ENCODE measurements around the gene CAPN15. TPM values are rescaled to one million over a fixed set of nuclear protein-coding genes. Genes with fewer than 3 reads are reported as not detected.

Gene CAPN15
- total RNA-seq, 1 experiment from 2014 or later = 71.1 TPM

DNA sequence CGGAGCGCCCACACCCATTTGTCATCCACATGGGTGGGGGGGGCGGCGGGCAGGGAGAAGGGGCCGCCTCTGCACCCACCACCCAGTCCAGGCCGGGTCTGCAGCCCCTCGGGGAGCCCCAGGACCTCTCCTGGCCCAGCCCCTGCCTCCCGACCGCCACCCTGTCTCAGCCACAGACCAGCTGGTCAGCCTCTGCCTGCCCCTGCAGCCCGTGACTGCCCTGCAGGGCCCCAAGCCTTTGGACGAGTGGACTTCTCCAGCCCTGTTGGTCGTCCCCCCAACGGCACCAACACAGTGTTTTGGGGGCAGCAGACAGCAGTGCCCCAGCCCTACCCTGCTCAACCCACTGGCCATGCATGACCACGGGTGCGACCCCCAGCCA lies 33.9 kb downstream of the CAPN15 start:
- DNase-seq (ENCODE audit: low read depth) = no peak

DNA sequence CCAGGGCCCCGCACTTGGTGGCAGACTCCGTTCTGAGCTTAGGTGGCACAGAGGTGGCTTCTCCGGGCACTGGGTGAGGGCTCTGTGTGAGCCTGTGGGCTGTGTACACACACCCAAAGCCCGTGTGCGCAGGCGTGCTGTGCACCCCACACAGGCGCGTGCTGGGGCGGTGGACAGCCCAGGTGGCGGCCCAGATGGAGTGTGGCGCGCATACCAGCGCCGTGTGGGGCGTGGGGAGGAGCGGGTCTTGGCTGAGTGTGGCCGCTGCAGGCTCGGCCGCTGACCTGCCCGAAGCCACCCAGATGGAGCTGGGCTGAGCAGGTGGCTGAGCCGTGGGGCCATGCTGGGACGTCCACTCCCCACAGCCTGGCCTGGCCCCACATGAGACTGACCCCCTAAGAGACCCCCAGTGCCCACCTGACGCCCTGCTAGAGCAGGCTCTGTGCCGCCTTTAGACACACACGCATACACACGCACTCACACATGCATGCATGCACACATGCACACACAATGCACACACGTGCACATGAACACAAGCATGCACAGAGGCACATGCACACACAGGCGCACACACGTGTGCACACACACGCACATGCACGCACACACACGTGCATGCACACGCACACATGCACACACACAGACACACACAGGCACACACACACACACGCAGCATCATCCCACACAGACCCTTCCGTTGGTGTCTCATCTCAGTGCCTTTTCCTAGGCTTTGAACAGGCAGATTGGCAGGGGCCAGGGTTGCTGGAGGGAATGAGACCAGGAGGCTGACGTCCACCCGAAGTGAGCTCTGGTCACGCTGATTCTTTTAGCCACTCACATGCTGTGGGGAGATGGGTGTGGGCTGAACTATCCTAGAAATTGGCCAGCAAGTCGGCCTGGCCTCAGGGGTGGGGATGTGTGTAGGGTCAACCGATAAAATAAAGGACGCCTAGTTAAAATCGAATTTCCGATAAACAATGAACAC lies 34.7 kb downstream of the CAPN15 start:
- no peak for DNase-seq (ENCODE audit: low read depth)

- DNase-seq (ENCODE audit: low read depth) = no peak
Measured at GRCh38 chr16:563072-563644, 35.6 kb downstream of the CAPN15 start.

GRCh38 chr16:564690-565418 lies 37.3 kb downstream of the CAPN15 start:
- DNase-seq (ENCODE audit: low read depth) = no peak

GRCh38 chr16:565419-566330 lies 38.2 kb downstream of the CAPN15 start:
- no peak for DNase-seq (ENCODE audit: low read depth)

- no peak for DNase-seq (ENCODE audit: low read depth)
Measured at GRCh38 chr16:566475-567372, 39.2 kb downstream of the CAPN15 start, which contains the start of gene NHLRC4. TSS of gene NHLRC4 (plus strand) at chr16:567005. CDS start at chr16:568048, 1,043 bp downstream.

- no peak for DNase-seq (ENCODE audit: low read depth)
Measured at GRCh38 chr16:567373-568256, 40.1 kb downstream of the CAPN15 start.

DNA sequence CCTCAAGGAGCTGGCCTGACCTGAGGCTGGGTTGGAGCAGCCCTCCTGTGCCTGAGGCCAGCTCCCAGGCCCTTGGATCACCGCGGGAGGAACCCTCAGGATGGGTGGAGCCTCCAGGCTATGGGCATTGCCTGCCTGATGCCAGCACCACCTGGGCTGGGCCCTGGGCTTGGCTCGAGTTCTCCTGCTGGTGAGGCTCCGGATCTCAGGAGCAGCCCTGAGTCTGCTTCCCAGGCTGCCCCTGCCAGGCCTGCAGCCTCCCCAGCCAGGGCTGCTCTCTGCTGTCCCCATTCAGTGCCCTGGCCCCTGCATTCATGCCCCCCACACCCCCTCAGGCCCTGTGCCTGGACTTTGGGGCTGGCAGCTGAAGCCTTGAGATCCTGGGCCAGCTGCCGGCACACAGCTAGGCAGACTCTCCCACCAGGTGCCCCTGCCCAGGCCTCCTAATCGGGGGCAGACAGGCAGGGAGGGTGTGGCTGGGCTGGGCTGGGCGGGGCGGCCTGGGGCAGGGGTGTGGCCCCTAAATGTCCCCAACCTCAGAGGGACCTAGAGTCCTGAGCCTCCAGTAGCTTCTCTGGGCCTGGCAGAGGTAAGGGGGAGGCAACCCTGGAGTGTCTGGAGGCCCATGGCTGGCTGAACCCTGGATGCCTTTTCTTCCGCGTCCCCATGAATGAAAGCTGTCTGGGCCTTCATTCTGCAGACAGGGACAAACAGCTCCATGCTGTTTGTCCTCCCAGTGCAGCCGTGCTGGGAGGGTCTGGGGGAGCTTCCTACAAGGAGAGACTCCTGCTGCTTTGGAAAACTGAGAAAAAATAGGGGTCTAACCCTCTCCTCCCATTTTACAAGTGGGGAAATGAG lies 41.1 kb downstream of the CAPN15 start:
- DNase-seq (ENCODE audit: low read depth) = no peak

DNA sequence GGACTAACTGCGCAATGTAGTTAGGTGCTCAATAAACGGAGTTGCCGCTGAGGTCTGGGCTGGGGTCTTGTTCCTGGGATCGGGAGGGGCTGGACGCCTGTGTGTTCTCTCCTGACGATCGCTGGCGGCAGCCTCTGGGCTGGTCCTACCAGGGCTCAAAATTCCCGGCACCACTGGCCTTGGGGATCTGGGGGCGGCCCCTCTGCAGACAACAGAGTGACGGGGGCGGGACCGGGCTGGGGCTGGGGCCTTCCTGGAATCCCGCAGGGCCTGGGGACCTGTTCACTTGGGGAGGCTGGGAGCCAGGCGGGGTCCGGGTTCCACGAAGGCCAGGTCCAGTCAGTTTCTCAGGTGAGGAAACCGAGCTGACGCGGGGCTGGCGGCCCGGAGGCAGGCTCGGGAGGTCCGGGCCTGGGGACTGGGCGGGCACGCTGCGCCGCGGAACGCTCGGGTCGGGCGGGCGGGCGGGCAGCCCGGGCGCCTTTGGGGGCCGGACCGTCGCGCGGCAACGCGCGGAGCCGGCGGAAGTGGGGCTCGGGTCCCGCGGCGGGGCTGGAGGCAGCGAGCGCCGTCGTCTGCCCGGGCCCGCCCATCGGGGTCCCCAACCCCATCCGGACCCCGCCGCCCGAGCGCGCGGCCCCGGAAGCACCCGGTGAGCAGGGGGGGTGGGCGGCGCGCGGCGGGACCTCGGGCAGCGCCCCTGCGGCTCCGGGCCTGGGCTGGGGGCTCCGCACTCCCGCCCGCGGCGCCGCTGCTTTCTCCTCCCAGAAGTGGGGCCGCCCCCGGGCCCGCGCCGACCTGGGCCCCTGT lies 42.1 kb downstream of the CAPN15 start, which contains the start of gene PIGQ:
PIGQ (plus strand) TSS at position 524 of the 810 bp plus-strand sequence. CDS start 4,107 bp downstream, outside the sequence.
- peak; percentile 57 for DNase-seq (ENCODE audit: low read depth)

DNA sequence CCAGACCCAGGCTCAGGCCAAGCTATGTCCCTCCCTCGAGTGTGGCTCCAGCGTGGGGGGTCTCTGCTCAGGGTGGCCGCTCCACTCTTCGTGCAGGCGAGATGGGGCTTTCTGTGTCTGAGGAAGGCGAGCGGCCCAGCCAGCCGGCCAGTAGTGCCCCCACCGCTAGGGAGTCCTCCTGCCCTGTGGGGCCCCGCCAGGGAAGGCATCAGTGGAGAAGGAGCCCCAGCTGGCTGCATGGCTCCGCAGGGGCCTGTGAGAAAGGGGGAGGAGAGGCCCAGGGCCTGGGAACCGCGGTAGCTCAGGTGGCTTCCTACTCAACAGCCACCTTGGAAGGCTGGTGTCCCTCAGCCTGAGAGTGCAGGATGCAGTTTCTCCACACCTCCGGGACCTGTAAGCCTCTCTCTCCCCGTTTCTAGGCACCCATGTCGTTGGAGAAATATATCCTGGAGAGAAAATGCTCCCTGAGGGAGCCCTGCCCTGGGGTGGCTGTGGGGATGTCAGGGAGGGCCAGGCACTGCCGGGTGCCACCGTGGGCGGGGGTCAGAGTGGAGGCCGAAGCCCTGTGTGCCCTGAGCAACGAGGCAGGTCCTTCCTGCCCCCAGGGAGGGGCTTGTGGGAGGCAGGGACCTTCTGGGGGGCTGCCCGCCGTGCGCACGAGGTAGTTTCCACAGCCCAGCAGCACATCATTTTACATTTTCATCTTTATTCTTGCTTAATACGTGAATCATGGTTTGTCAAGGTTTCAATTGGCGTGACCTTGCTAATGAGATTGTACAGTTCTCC lies 45.5 kb downstream of the CAPN15 start:
- no peak for DNase-seq (ENCODE audit: low read depth)

- DNase-seq (ENCODE audit: low read depth) = no peak
Measured at GRCh38 chr16:574021-574760, 46.7 kb downstream of the CAPN15 start.

- DNase-seq (ENCODE audit: low read depth) = no peak
Measured at GRCh38 chr16:575354-576196, 48.1 kb downstream of the CAPN15 start.

DNA sequence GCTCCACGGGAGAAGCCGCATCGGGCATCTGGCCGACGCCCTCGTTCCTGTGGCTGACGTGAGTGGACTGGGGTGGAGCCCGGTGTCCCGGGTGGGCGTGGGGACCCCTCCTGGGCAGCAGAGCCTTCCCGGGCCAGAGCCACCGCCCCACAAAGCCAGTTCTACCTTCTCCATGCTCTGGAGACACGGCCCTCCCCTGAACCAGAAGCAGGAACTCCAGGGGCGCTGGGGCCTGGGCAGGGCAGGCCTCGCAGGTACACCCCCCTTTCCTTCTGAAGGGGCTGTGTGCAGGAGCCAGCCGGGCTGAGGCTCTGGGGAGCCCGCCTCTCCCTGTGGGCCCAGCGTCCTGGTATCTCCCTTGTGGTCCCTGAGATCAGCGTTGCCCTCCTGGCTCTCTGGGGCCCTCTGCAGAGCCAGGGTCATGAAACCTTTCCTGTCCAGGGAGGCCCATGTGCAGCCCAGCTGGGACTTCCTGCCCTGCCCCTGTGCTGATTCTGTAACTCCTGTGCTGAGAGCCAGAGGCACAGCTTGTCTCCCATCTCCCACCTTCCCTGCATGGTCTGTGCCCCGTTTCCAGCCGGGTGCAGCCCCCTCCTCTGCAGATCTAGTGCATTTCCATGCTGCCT lies 48.8 kb downstream of the CAPN15 start:
- DNase-seq (ENCODE audit: low read depth) = no peak

DNA sequence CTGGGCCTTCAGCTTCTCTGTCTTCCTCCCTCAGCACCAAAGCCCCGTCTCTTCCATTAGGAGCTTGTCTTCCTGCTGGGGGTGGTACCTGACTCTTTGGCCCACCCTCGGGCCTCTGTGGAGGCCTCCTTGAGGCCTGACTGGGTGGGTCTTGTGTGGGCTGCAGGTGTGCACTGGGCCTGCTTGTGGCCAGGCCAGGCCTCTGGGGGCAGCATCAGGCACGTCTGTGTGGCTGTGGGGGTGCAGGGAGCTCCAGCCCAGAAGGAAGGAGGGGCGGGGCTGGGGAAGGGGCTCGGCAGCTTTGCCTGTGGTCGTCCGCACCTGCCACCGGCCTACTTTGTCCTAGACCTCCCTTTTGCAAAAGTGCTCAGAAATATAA lies 49.3 kb downstream of the CAPN15 start:
- no peak for DNase-seq (ENCODE audit: low read depth)
